Stimulated activated CD8-positive, alpha-beta memory T cell treated with anti-CD3 and anti-CD28 coated beads, Interleukin-7, amount 100 ng/mL, for 1 hour (primary cell): Measurements from ENCODE around the gene NLGN2.

Experiments used
- DNase-seq, 2 donors: peaks; one replicate each; pipeline ENCODE4 v3.0.0-alpha.2; 2020; ENCODE audit warnings: low read depth in 2 of 2

NLGN2 gene

DNA sequence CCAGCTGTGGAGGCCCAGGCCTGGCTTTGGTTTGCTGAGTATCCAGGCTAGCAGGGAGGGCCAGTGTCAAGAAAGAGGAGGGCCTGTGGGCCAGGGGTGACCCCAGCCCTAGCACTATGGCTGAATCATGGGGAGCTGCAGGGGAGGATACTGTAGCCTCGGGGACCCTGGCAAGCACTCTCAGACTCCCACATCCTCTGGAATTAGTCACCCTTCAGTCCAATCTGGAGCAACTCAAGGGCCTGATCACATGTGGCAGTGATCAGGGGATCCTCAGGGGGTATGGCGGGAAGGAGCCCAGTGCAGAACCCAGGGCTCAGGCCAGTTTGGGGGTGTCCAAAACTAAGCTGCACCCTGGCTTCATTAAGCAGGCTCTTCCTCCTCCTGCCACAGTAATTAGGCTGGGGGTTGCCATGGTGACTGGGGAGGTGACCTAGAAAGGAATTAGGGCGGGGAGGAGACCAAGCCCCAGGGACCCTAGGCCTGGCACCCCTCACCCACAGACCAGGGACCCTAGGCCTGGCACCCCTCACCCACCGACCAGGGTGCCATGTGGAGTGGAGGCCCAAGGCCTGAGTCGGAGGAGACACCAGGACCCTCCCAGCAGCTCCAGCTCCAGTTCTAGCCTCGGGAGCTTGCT is 5.8 kb downstream of the NLGN2 start:
- no peak for DNase-seq

DNA sequence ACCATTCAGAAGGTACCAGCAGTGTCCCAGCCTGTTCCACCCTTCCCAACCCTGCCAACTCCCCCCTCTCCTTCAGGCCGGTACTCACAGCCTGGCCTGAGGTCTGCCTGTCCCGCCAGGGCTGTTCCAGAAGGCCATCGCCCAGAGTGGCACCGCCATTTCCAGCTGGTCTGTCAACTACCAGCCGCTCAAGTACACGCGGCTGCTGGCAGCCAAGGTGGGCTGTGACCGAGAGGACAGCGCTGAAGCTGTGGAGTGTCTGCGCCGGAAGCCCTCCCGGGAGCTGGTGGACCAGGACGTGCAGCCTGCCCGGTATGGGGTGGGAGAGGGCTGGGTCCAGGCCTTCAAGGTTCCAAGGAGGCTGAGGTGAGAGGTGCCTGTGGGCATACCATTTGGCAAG is 7.2 kb downstream of the NLGN2 start:
- no peak for DNase-seq

DNA sequence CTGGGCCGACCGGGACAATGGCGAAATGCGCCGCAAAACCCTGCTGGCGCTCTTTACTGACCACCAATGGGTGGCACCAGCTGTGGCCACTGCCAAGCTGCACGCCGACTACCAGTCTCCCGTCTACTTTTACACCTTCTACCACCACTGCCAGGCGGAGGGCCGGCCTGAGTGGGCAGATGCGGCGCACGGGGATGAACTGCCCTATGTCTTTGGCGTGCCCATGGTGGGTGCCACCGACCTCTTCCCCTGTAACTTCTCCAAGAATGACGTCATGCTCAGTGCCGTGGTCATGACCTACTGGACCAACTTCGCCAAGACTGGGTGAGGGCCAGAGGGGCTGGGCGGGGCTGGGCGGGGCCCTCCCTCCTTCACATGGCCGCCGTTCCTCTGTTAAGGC is 8.1 kb downstream of the NLGN2 start:
- DNase-seq = no peak

DNA sequence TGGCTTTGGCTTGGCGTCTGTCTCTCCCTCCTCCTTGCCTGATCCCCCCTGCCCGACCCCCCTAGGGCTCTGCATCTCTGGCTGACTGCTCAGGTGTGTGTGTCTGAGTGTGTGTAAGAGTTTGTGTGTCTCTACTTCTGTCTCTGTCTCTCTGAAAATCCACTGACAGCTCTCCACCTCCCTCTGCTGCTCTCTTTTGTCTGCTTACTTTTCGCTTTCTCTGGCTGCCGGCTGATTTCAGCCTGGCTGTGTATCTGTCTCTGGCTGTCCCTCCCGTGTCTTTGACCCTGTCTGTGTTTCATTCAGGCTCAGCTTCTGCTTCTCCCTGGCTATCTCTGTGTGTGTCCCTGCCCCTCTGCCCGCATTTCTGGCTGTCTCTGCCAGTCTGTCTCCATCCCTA is 8.7 kb downstream of the NLGN2 start:
- DNase-seq = no peak

DNA sequence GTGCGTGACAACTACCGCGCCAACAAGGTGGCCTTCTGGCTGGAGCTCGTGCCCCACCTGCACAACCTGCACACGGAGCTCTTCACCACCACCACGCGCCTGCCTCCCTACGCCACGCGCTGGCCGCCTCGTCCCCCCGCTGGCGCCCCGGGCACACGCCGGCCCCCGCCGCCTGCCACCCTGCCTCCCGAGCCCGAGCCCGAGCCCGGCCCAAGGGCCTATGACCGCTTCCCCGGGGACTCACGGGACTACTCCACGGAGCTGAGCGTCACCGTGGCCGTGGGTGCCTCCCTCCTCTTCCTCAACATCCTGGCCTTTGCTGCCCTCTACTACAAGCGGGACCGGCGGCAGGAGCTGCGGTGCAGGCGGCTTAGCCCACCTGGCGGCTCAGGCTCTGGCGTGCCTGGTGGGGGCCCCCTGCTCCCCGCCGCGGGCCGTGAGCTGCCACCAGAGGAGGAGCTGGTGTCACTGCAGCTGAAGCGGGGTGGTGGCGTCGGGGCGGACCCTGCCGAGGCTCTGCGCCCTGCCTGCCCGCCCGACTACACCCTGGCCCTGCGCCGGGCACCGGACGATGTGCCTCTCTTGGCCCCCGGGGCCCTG is 9.5 kb downstream of the NLGN2 start:
- no peak for DNase-seq

DNA sequence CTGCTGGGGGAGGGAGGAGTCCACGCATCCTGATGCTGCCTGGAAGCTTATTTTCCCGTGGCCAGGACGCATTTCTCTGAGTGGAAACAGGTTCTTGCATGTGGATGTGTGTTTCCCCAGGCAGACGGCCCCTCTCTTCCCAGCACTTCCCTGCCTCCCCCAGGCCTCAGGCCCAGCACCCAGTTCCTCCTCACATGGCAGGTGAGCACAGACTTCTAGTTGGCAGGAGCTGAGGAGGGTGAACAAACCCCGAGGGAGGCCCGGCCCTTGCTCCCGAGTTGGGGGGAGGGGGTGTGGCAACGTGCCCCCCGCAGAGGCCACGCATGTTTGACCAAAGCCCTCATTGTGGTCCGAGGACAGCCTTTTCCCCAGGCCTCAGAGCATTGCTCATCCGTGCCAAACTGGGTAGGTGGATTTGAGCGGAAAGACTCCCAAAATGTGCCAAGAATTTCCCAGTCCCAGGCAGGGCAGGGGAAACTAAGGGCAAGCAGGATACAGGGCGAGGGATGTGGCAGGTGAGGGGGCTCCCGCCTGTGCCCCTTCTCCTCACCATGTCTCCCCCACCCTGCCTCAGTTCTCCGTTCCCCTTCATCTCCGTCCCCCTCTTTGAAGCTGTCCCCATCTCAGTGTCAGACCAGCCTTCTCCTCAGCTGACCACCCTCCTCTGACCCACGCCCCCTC is 11.0 kb downstream of the NLGN2 start:
- no peak for DNase-seq

DNA sequence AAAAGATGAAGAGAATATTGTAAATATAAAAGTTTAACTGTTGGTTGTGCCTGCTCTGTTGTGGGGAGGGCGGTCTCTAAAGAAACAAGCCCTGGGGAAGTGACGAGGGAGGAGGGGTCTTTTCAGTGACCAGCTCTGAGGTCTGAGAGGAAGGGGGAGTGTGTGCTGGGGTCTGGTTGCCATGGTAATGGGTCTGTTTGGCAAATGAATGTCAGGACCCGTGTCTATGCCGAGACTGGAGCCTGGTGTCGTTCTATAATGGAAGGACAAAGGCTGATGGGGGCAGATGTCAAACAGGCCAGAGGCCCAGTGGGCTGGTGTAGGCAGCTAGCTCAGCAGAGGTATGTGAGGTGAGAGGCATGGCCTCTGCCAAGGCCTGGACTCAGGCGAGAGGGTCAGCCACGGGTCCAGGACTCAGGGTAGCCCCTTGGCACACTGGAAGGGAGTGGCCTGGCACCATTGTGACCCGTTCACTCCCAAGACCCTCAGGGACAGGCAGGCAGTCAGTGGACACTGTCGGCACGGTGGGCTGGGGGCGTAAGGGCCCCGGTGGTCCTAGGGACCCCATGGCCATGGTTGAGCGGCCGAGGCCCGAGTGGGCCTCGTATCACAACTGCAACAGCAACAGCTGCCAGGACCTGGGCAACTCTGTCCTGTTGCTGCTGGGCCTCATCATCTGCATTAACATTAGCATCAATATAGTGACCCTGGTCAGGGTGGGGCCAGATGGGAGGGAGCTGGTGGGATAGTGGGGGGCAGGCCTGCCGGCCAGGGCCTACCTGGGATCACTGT is 12.4 kb downstream of the NLGN2 start, which contains the start of gene SPEM1:
Gene SPEM1, plus strand, starts transcription at position 506 of the 792 bp plus-strand sequence. Its CDS starts 61 bp downstream, at position 567.
- no peak for DNase-seq

DNA sequence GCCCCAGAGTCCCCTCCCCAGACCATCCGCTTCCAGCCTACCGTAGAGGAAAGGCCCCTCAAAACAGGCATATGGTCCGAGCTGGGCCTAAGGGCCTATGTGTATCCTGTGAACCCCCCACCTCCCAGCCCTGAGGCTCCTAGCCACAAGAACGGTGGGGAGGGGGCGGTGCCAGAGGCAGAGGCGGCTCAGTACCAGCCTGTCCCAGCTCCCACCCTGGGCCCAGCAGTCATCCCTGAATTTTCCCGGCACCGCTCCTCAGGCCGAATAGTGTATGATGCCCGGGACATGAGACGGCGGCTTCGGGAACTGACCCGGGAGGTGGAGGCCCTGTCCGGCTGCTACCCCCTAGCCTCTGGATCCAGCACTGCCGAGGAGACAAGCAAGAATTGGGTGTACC is 13.5 kb downstream of the NLGN2 start:
- no peak for DNase-seq

DNA sequence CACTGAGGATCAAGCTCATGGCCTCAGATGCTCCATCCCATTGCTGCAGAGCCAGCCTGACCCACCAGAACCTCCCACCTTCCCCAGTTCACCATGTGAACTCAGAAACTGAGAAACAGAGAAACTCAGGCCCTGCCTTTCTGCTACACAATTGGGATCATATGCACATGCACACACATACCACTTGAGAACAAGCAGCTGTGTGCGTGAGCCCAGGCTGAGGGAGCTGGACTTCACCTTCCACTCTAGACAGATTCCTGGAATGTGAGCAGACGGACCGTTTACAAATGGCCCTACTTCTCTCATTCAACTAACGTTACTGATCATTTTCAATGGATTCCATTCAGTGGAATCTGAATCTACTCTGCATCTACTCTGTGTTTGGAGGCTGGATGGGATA is 16.0 kb downstream of the NLGN2 start:
- no peak for DNase-seq

DNA sequence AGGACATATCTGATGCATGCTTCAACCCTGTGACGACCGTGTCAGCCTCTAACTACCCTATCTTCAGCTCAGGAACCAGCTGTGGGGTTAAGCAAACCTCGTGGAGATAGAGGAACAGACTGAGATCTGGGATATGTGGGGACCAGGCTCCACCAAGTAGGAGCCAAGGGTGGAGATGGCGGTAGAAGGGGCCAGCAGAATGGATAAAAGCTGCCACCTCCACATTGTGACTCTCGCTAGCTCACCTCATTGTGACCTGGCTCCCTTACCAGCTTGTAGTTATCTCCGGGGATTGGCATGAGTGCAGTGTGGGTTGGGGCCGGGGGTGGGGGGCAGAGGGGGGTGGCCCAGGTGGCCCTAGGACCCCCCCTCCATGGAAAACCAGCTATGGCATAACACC is 17.7 kb downstream of the NLGN2 start, which contains the start of gene SPEM2:
Gene SPEM2, plus strand, starts transcription at position 301 of the 400 bp plus-strand sequence. Its CDS starts 73 bp downstream, at position 374.
- DNase-seq = no peak

DNA sequence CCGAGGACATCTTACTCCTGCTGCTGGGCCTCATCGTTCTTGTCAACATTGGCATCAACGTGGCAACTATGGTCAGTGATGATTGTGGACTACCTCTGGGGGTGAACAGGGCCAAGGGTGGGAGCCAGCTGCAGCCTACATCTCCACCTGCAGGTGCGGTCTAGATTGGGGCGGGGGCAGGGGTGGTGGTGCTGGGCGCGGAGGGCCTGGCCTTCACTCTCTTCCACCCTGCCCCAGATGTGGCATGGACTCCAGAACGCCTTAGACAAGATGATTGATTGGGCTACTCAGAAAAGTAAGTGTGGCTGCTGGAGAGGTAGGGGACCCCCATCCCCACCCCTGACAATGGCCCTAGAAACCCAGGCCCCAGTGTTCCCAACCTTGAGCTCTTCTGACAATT is 18.1 kb downstream of the NLGN2 start:
- no peak for DNase-seq

DNA sequence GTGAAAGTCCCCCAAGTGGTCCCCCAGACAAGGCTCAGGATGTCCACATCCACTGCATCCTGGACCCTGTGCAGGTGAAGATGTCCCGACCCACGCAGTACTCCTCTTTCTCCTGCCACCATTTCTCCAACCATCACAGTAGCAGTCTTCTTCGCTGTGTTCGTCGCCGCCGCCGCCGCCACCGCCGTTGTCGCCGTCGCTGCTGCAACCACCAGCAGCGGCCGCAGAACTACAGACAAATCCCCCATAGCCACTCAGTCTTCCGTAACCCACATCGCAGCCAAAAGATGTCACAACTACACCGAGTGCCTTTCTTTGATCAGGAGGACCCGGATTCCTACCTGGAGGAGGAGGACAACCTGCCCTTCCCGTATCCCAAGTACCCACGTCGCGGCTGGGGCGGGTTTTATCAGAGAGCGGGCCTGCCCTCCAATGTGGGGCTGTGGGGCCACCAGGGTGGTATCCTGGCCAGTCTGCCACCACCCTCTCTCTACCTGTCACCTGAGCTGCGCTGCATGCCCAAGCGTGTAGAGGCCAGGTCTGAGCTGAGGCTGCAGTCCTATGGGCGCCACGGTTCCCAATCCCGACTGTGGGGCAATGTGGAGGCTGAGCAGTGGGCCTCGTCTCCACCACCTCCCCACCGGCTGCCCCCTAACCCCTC is 18.7 kb downstream of the NLGN2 start:
- no peak for DNase-seq

DNA sequence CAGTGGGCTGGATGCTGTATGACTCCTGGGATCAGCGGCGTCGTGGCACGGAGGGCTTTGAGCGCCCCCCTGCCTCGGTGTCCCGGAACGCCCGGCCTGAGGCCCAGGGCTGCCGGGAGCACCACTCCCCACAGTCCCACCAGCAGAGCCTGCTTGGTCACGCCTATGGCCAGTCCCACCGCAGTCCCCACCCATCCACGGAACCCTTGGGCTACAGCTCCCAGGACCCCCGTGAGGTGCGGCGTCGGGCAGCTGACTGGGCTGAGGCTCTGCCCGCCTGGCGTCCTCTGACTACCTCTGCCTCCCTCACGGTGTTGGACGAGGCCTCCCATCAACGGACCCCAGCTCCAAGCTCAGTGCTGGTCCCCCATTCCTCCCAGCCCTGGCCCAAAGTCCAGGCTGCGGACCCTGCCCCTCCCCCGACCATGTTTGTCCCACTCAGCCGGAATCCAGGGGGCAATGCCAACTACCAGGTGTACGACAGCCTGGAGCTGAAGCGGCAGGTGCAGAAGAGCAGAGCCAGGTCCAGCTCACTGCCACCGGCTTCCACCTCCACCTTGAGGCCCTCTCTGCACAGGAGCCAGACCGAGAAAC is 19.3 kb downstream of the NLGN2 start:
- DNase-seq = no peak

DNA sequence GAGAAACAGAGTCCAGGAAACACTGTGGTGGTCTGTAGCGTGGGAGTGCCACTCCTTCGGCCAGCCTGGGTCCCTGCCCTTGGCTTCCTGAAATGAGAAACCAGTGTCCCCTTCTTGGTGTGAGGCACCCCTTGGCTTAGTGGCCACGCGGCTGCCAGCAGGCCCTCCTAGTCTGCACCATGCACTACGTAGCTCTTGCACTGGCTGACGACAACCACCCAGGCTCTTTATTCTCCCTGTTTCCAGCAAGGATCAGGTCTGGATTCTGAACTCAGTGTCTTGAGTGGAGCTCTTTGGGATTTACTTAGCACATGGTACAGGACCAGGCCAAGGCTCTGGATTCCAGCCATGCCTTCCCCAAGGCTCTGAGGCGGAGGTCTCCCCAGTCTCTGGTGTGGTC is 19.9 kb downstream of the NLGN2 start:
- no peak for DNase-seq

DNA sequence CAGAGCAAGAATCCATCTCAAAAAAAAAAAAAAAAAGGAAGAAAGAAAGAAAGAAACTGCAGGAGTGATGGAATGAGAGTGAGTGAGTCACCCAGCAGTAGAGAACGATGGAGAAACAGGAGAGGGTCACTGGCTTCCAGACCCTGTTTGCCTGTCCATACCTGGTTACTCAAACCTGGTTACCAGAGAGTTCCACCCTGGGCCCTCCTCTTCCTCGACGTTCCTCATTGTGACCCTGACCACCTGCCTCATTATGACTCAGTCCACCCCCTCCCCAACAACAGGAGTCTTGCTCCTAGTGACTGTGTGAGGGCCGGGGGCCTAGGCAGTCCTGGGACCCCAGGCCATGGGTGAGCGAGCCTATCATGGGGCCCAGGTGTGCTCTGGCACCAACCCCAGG is 20.9 kb downstream of the NLGN2 start, which contains the start of gene SPEM3:
Gene SPEM3, plus strand, starts transcription at position 301 of the 400 bp plus-strand sequence. Its CDS starts 46 bp downstream, at position 347.
- DNase-seq = no peak

DNA sequence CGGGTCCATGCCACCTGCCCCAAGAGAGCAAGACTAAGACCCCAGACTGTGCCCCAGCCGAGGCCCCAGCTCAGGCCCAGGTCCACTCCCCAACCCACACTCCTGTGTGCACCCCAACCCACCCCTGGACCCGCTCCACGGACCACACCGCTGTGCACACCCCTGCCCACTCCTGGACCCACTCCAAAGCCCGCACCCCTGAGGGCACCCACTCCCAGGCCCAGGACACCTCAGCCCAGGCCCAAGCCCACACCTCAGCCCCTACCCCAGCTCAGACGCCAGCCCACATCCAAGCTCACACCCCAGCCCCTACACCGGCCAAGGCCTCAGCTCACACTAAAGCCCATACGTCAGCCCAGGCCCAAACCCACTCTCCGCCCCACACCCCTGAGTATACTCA is 22.1 kb downstream of the NLGN2 start:
- DNase-seq = no peak

DNA sequence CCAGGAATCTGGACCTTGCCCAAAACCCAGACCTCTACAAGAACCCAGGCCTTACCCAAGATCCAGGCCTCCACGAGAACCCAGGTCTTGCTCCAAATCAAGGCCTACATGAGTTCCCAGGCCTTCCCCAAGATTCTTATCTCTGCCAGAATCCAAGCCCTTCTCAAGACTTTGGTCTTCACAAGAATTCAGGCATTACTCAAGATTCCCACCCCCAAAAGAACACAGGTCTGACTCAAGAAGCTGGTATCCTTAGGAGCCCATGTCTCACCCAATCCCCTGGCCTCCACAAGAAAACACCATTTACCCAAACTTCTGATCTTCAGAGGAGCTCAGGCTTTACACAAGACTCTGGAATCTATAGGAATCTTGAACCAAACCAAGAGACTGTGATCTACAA is 23.6 kb downstream of the NLGN2 start:
- no peak for DNase-seq

DNA sequence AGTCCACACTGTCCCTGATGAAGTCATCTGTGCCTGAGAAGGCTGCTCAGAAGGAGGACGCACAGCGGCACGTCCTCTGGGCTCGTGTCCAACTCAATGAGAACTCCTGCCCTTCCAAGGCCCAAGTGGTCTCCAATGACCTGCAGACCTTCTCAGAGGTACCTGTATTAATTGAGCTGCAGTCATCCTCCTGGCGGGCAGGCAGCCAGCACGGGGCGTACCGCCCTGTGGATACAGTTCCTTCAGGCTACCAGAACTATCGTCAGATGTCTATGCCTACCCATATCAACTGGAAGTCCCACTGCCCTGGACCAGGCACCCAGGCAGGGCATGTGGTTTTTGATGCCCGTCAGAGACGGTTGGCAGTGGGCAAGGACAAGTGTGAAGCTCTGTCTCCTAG is 24.7 kb downstream of the NLGN2 start:
- no peak for DNase-seq

DNA sequence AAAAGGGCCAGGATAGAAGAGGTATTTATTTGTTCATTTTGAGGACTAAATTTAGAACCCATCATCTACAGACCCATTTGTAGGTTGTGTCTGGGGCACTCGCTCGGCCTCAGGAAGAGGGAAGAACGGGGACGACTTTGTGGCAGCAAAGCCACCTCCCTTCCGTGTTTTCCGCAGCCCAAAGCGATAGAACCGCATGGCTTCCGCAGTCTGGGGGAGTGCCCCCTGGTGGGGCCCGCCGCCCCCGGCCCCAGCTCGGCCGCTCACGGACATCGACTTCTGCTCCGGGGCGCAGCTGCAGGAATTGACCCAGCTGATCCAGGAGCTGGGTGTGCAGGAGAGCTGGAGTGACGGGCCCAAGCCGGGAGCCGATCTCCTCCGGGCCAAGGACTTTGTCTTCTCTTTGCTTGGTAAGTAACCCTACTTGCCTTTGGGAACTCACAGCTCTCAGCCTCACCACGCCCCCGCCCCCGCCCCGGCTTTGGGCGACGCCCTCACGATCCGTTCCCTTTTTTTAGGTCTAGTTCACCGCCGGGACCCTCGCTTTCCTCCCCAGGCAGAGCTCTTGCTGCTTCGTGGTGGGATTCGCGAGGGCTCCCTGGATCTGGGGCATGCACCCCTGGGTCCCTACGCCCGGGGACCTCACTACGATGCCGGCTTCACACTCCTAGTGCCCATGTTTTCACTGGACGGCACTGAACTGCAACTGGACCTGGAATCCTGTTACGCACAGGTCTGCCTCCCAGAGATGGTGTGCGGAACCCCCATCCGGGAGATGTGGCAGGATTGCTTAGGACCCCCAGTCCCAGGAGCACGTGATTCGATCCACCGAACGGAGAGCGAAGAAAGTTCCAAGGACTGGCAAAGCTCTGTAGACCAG is 28.3 kb downstream of the NLGN2 start:
- DNase-seq = peak in 1 of 2 donors; percentile 20
